ENCODE results near the gene SPACDR.

SPACDR gene

DNA sequence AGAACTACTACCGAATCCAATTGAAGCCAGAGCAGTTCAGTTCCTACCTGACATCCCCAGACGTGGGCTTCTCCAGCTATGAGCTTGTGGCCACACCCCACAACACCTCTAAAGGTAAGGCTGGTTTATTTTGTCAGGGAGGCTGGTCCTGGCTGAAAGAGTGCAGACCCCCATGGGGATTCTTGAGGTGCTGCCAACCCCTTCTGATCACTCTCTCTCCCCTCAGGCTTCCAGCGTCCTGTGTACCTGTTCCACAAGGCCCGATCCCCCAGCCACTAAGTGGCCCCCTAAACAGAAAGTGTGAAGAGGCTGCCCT lies 30.8 kb downstream of the SPACDR start:
- no peak overlapping the region for H3K4me2 ChIP-seq (ENCODE audit: low read length, poor library complexity, severe bottlenecking)
- DNase-seq: no peak
- H4K91ac ChIP-seq (ENCODE audit: low read length): no peak overlapping the region
- H3K4ac ChIP-seq (ENCODE audit: low read depth in 1 of 2, low read length in 2 of 2): no peak overlapping the region
- H3K27me3 ChIP-seq (ENCODE audit: control insufficient read depth in 1 of 2, insufficient read depth in 1 of 2, low read length in 2 of 2): no peaks in the 10 kb centered on the region
- H2BK15ac ChIP-seq (ENCODE audit: low read depth, poor library complexity, severe bottlenecking): no peak overlapping the region
- peaks cover 29% of the 10 kb centered on the region for H3K4me1 ChIP-seq (ENCODE audit: control insufficient read depth, insufficient read depth, low read depth, low read length)
- H3K36me3 ChIP-seq (ENCODE audit: control insufficient read depth in 1 of 2, insufficient read depth in 2 of 2, low read depth in 1 of 2, low read length in 2 of 2): peaks cover 40 to 45% of the 10 kb centered on the region in 2 experiments
- no peak overlapping the region for H2AFZ ChIP-seq (ENCODE audit: low read depth, low read length)
- WGBS: 85% methylated on average over 4 of the region's 4 CpGs
- H4K8ac ChIP-seq (ENCODE audit: low read length): no peak overlapping the region
- no peak overlapping the region for H2AK5ac ChIP-seq (ENCODE audit: low read length, severe bottlenecking)
- no peak overlapping the region for H3K4me3 ChIP-seq (ENCODE audit: insufficient read depth in 1 of 2, low read depth in 1 of 2, low read length in 2 of 2)
- H3K9ac ChIP-seq (ENCODE audit: low read length): peak overlapping the region; percentile 99
- no peak overlapping the region for H3K23ac ChIP-seq (ENCODE audit: low read length in 2 of 2)
- no peak overlapping the region for H3K14ac ChIP-seq (ENCODE audit: low read length in 2 of 2)
- H3K27ac ChIP-seq (ENCODE audit: low read length, poor library complexity, severe bottlenecking): no peak overlapping the region
- H3K18ac ChIP-seq (ENCODE audit: low read depth in 1 of 2, low read length in 2 of 2): no peak overlapping the region
- no peak overlapping the region for H2BK12ac ChIP-seq (ENCODE audit: low read length in 2 of 2)
- H3K9me3 ChIP-seq (ENCODE audit: control insufficient read depth, low read length): no peaks in the 10 kb centered on the region
- H2BK5ac ChIP-seq (ENCODE audit: low read depth, low read length, poor library complexity, severe bottlenecking): no peak overlapping the region
- peaks cover 6% of the 10 kb centered on the region for H3K79me1 ChIP-seq (replicated peaks; ENCODE audit: low read length, poor library complexity, severe bottlenecking)
- no peak overlapping the region for H2BK120ac ChIP-seq (ENCODE audit: low read depth, low read length)

DNA sequence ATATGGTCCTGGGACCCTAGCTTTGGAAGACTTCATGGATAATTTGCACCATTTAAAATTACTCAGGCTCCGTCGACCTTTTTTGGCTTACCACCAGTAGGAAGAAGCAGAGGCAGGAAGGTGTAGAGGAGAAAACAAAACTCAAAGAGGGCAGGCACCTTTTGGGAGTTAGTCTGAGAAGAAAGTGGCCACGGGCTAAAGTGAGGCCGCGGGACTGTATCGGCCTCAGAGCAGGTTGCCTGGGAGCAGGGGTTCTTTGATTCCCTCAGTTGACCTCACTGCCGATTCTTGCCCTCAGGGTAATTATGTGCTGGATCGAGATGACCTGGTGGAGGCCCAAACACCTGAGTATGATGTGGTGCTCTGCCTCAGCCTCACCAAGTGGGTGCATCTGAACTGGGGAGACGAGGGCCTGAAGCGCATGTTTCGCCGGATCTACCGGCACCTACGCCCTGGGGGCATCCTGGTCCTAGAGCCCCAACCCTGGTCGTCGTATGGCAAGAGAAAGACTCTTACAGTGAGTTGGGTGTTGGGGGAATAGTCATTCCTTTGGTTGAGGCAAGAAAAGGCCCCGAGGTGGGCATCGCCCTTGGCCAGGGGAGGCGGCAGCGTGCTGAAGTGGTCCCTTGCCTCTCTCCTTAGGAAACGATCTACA lies 31.3 kb downstream of the SPACDR start:
- Histone ChIP-seq H2BK15ac (ENCODE audit: low read depth, poor library complexity, severe bottlenecking) (no peak overlapping the region), H3K23ac (ENCODE audit: low read length in 2 of 2) (no peak overlapping the region), H3K27ac (ENCODE audit: low read length, poor library complexity, severe bottlenecking) (no peak overlapping the region), H3K18ac (ENCODE audit: low read depth in 1 of 2, low read length in 2 of 2) (no peak overlapping the region), H3K27me3 (ENCODE audit: control insufficient read depth in 1 of 2, insufficient read depth in 1 of 2, low read length in 2 of 2) (no peaks in the 10 kb centered on the region), H2AFZ (ENCODE audit: low read depth, low read length) (no peak overlapping the region), H3K36me3 (ENCODE audit: control insufficient read depth in 1 of 2, insufficient read depth in 2 of 2, low read depth in 1 of 2, low read length in 2 of 2) (peaks cover 40 to 45% of the 10 kb centered on the region in 2 experiments), H3K4me2 (ENCODE audit: low read length, poor library complexity, severe bottlenecking) (no peak overlapping the region), H3K4me1 (ENCODE audit: control insufficient read depth, insufficient read depth, low read depth, low read length) (peaks cover 33% of the 10 kb centered on the region), H3K4ac (ENCODE audit: low read depth in 1 of 2, low read length in 2 of 2) (no peak overlapping the region), H3K4me3 (ENCODE audit: insufficient read depth in 1 of 2, low read depth in 1 of 2, low read length in 2 of 2) (peak overlapping the region in 1 of 2 experiments; percentile 90), H3K79me1 (replicated peaks; ENCODE audit: low read length, poor library complexity, severe bottlenecking) (peaks cover 6% of the 10 kb centered on the region), H3K9ac (ENCODE audit: low read length) (peak overlapping the region; percentile 99), H3K9me3 (ENCODE audit: control insufficient read depth, low read length) (no peaks in the 10 kb centered on the region), H4K91ac (ENCODE audit: low read length) (no peak overlapping the region), H4K8ac (ENCODE audit: low read length) (no peak overlapping the region), H2BK5ac (ENCODE audit: low read depth, low read length, poor library complexity, severe bottlenecking) (no peak overlapping the region), H2BK12ac (ENCODE audit: low read length in 2 of 2) (no peak overlapping the region), H3K14ac (ENCODE audit: low read length in 2 of 2) (no peak overlapping the region), H2AK5ac (ENCODE audit: low read length, severe bottlenecking) (no peak overlapping the region), H2BK120ac (ENCODE audit: low read depth, low read length) (no peak overlapping the region)
- 95% methylated on average over 21 of the region's 21 CpGs for WGBS
- no peak for DNase-seq

DNA sequence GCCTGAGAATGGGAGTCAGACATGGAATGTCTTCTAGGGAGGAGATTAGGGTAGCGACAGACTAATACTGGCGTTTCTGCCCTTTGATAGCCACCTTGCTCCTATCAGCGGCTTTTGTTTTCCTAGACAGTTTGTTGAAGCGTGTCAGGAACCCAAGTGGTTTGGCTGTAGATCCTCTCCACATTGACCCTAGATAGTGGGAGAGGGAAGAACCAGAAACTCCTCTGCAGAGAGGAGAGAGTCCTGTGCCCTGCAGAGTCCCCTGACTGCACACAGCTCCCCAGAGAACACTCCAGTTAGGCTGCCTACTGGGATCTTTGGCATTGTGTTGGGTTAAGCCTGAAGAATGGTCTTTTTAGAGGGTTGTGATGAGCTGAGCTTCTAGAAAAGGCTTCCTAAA lies 32.0 kb downstream of the SPACDR start:
- H2BK12ac ChIP-seq (ENCODE audit: low read length in 2 of 2): no peak overlapping the region
- no peak overlapping the region for H3K23ac ChIP-seq (ENCODE audit: low read length in 2 of 2)
- no peak overlapping the region for H3K27ac ChIP-seq (ENCODE audit: low read length, poor library complexity, severe bottlenecking)
- 91% methylated on average over 4 of the region's 4 CpGs for WGBS
- H3K27me3 ChIP-seq (ENCODE audit: control insufficient read depth in 1 of 2, insufficient read depth in 1 of 2, low read length in 2 of 2): no peaks in the 10 kb centered on the region
- H3K79me1 ChIP-seq (replicated peaks; ENCODE audit: low read length, poor library complexity, severe bottlenecking): peaks cover 6% of the 10 kb centered on the region
- H3K9me3 ChIP-seq (ENCODE audit: control insufficient read depth, low read length): no peaks in the 10 kb centered on the region
- no peak overlapping the region for H4K8ac ChIP-seq (ENCODE audit: low read length)
- no peak overlapping the region for H2BK120ac ChIP-seq (ENCODE audit: low read depth, low read length)
- H3K4me3 ChIP-seq (ENCODE audit: insufficient read depth in 1 of 2, low read depth in 1 of 2, low read length in 2 of 2): peak overlapping the region in 1 of 2 experiments; percentile 90
- DNase-seq: no peak
- no peak overlapping the region for H3K18ac ChIP-seq (ENCODE audit: low read depth in 1 of 2, low read length in 2 of 2)
- no peak overlapping the region for H2BK15ac ChIP-seq (ENCODE audit: low read depth, poor library complexity, severe bottlenecking)
- peaks cover 33% of the 10 kb centered on the region for H3K4me1 ChIP-seq (ENCODE audit: control insufficient read depth, insufficient read depth, low read depth, low read length)
- H2AFZ ChIP-seq (ENCODE audit: low read depth, low read length): no peak overlapping the region
- peaks cover 40 to 45% of the 10 kb centered on the region in 2 experiments for H3K36me3 ChIP-seq (ENCODE audit: control insufficient read depth in 1 of 2, insufficient read depth in 2 of 2, low read depth in 1 of 2, low read length in 2 of 2)
- H3K4me2 ChIP-seq (ENCODE audit: low read length, poor library complexity, severe bottlenecking): no peak overlapping the region
- H3K9ac ChIP-seq (ENCODE audit: low read length): peak overlapping the region; percentile 99
- no peak overlapping the region for H2BK5ac ChIP-seq (ENCODE audit: low read depth, low read length, poor library complexity, severe bottlenecking)
- H4K91ac ChIP-seq (ENCODE audit: low read length): no peak overlapping the region
- H3K14ac ChIP-seq (ENCODE audit: low read length in 2 of 2): no peak overlapping the region
- no peak overlapping the region for H3K4ac ChIP-seq (ENCODE audit: low read depth in 1 of 2, low read length in 2 of 2)
- no peak overlapping the region for H2AK5ac ChIP-seq (ENCODE audit: low read length, severe bottlenecking)

DNA sequence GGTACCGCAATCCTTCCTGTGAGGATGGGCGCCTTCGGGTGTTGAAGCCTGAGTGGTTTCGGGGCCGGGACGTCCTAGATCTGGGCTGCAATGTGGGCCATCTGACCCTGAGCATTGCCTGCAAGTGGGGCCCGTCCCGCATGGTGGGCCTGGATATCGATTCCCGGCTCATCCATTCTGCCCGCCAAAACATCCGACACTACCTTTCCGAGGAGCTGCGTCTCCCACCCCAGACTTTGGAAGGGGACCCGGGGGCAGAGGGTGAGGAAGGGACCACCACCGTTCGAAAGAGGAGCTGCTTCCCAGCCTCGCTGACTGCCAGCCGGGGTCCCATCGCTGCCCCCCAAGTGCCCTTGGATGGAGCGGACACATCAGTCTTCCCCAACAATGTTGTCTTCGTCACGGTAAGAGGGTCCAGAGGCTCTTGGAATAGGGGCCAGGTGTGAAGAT lies 32.7 kb downstream of the SPACDR start:
- no peak overlapping the region for H3K4ac ChIP-seq (ENCODE audit: low read depth in 1 of 2, low read length in 2 of 2)
- no peak overlapping the region for H2BK5ac ChIP-seq (ENCODE audit: low read depth, low read length, poor library complexity, severe bottlenecking)
- no peak overlapping the region for H3K27ac ChIP-seq (ENCODE audit: low read length, poor library complexity, severe bottlenecking)
- peak overlapping the region; percentile 43 for H4K91ac ChIP-seq (ENCODE audit: low read length)
- H3K79me1 ChIP-seq (replicated peaks; ENCODE audit: low read length, poor library complexity, severe bottlenecking): peaks cover 6% of the 10 kb centered on the region
- H3K4me1 ChIP-seq (ENCODE audit: control insufficient read depth, insufficient read depth, low read depth, low read length): peaks cover 29% of the 10 kb centered on the region
- no peak overlapping the region for H2BK15ac ChIP-seq (ENCODE audit: low read depth, poor library complexity, severe bottlenecking)
- H2AFZ ChIP-seq (ENCODE audit: low read depth, low read length): no peak overlapping the region
- no peak overlapping the region for H3K23ac ChIP-seq (ENCODE audit: low read length in 2 of 2)
- no peak overlapping the region for H3K4me2 ChIP-seq (ENCODE audit: low read length, poor library complexity, severe bottlenecking)
- DNase-seq: no peak
- no peak overlapping the region for H2BK120ac ChIP-seq (ENCODE audit: low read depth, low read length)
- peak overlapping the region; percentile 53 for H4K8ac ChIP-seq (ENCODE audit: low read length)
- H2AK5ac ChIP-seq (ENCODE audit: low read length, severe bottlenecking): no peak overlapping the region
- H3K36me3 ChIP-seq (ENCODE audit: control insufficient read depth in 1 of 2, insufficient read depth in 2 of 2, low read depth in 1 of 2, low read length in 2 of 2): peaks cover 40 to 45% of the 10 kb centered on the region in 2 experiments
- peak overlapping the region in 1 of 2 experiments; percentile 90 for H3K4me3 ChIP-seq (ENCODE audit: insufficient read depth in 1 of 2, low read depth in 1 of 2, low read length in 2 of 2)
- H3K9ac ChIP-seq (ENCODE audit: low read length): peak overlapping the region; percentile 99
- H3K14ac ChIP-seq (ENCODE audit: low read length in 2 of 2): no peak overlapping the region
- no peaks in the 10 kb centered on the region for H3K27me3 ChIP-seq (ENCODE audit: control insufficient read depth in 1 of 2, insufficient read depth in 1 of 2, low read length in 2 of 2)
- no peak overlapping the region for H2BK12ac ChIP-seq (ENCODE audit: low read length in 2 of 2)
- H3K18ac ChIP-seq (ENCODE audit: low read depth in 1 of 2, low read length in 2 of 2): no peak overlapping the region
- WGBS: 99% methylated on average over 23 of the region's 23 CpGs
- no peaks in the 10 kb centered on the region for H3K9me3 ChIP-seq (ENCODE audit: control insufficient read depth, low read length)
